Keratinocyte (primary cell): Measurements from ENCODE around the gene CKS1B. TPM values are rescaled to one million over a fixed set of nuclear protein-coding genes. Genes with fewer than 3 reads are reported as not detected.

Experiments used
- DNase-seq: peaks from one replicate; pipeline ENCODE4 v3.0.0-alpha.2; 2011; ENCODE audit warnings: low read depth, missing footprints, low spot score
- FAIRE-seq: peaks from 2 replicates; lab custom pipeline; 2011; peaks lifted over from hg19 to GRCh38; lab: Jason Lieb, UNC
- H2AFZ ChIP-seq: 2 replicates; pipeline ENCODE4 v1.6.0; 2012; ENCODE audit warnings: low read length, control low read depth, inconsistent platforms; ENCODE audit not compliant: control insufficient read depth
- H3K27ac ChIP-seq: 2 replicates; pipeline ENCODE4 v1.5.1; 2011; ENCODE audit warnings: low read length; ENCODE audit not compliant: control insufficient read depth, insufficient read depth
- H3K27me3 ChIP-seq: 3 replicates; pipeline ENCODE4 v1.6.0; 2011; ENCODE audit warnings: low read length; ENCODE audit not compliant: control insufficient read depth, insufficient read depth; ENCODE audit errors: extremely low read depth
- H3K36me3 ChIP-seq, 2 experiments: 2 replicates in 1 of 2; 3 replicates in 1 of 2; pipeline ENCODE4 v1.5.1; 2011; ENCODE audit warnings: low read length in 2 of 2, mild to moderate bottlenecking in 1 of 2; ENCODE audit not compliant: control insufficient read depth in 2 of 2, insufficient read depth in 2 of 2; ENCODE audit errors: extremely low read depth in 1 of 2
- H3K4me1 ChIP-seq: 3 replicates; pipeline ENCODE4 v1.5.1; 2011; ENCODE audit warnings: low read length; ENCODE audit not compliant: control insufficient read depth, insufficient read depth; ENCODE audit errors: extremely low read depth
- H3K4me2 ChIP-seq: 3 replicates; pipeline ENCODE4 v1.6.0; 2011; ENCODE audit warnings: low read depth, low read length; ENCODE audit not compliant: control insufficient read depth, insufficient read depth; ENCODE audit errors: extremely low read depth
- H3K4me3 ChIP-seq, 3 experiments: fragments of 200-600 bp in 1 of 3; sonication (generic) in 1 of 3; 2 replicates in 2 of 3; 3 replicates in 1 of 3; pipeline ENCODE4 v1.5.1; 2011 to 2016; ENCODE audit warnings: low read length in 3 of 3, mild to moderate bottlenecking in 3 of 3, control low read depth in 2 of 3, inconsistent platforms in 1 of 3, low read depth in 1 of 3, mixed read lengths in 1 of 3, mixed run types in 1 of 3, moderate library complexity in 1 of 3; ENCODE audit not compliant: control insufficient read depth in 2 of 3, insufficient read depth in 2 of 3; ENCODE audit errors: extremely low read depth in 1 of 3
- H3K79me2 ChIP-seq: 2 replicates; pipeline ENCODE4 v1.6.0; 2012; ENCODE audit warnings: low read length; ENCODE audit not compliant: control insufficient read depth, insufficient read depth
- H3K9ac ChIP-seq: 3 replicates; pipeline ENCODE4 v1.6.0; 2011; ENCODE audit warnings: low read length; ENCODE audit not compliant: control insufficient read depth, insufficient read depth; ENCODE audit errors: extremely low read depth
- H3K9me1 ChIP-seq: 3 replicates; pipeline ENCODE4 v1.6.0; 2011; ENCODE audit warnings: low read length; ENCODE audit not compliant: control insufficient read depth, insufficient read depth; ENCODE audit errors: extremely low read depth
- H3K9me3 ChIP-seq: 2 replicates; pipeline ENCODE4 v1.5.1; 2012; ENCODE audit warnings: low read depth, low read length; ENCODE audit not compliant: control insufficient read depth
- H4K20me1 ChIP-seq: 3 replicates; pipeline ENCODE4 v1.6.0; 2011; ENCODE audit warnings: low read length; ENCODE audit not compliant: control insufficient read depth, insufficient read depth; ENCODE audit errors: extremely low read depth
- CTCF ChIP-seq, 3 experiments: IDR thresholded peaks in 1 of 3; conservative IDR thresholded peaks in 1 of 3; optimal IDR thresholded peaks in 1 of 3; 2 replicates in 2 of 3; 3 replicates in 1 of 3; pipeline versions ENCODE3 to v1.5.1; 2011; ENCODE audit warnings: low read length in 3 of 3, mild to moderate bottlenecking in 3 of 3, moderate library complexity in 2 of 3, control low read depth in 1 of 3, inconsistent platforms in 1 of 3; ENCODE audit not compliant: insufficient read depth in 2 of 3; ENCODE audit errors: extremely low read depth in 1 of 3
- EZH2 ChIP-seq: IDR thresholded peaks from one replicate; pipeline ENCODE4 v1.6.1; 2012; ENCODE audit warnings: inconsistent platforms, mild to moderate bottlenecking, low read length, moderate library complexity
- dilution Hi-C: fragments of 300-500 bp; cut with MboI; formaldehyde crosslinking; loops from one replicate; pipeline ENCODE4 v1.7.0; 2020; ENCODE audit warnings: low sequenced_read_pairs; ENCODE audit not compliant: extremely low pct_ligation_motif_present
- polyA plus RNA-seq, 5 experiments: library from polyadenylated mRNA; depleted of rRNA in 3 of 5; stranded (reverse) in 3 of 5; stranded (forward) in 1 of 5; unstranded in 1 of 5; fragments of >200 nt; gene quantifications; 1 replicate in 1 of 5; 2 replicates in 3 of 5; 3 replicates in 1 of 5; pipeline versions ENCODE4 v1.2.1 to v1.2.3, GENCODE V29; 2011 to 2012; ENCODE audit warnings: missing spikeins in 2 of 5, low read depth in 1 of 5, low replicate concordance in 1 of 5

CKS1B gene
- polyA plus RNA-seq, 1 donor (not counting 4 experiments of a cell fraction or from before 2014, with no cell fraction given): 300 TPM

GRCh38 chr1:154941333-154942013 lies 33.0 kb upstream of the CKS1B start:
- TF ChIP-seq EZH2 (no peak), CTCF (optimal IDR thresholded peaks at IDR 0.05 in 1 of 3, IDR thresholded peaks at IDR 0.05 in 1 of 3, conservative IDR thresholded peaks at IDR 0.05 in 1 of 3; ENCODE audit: extremely low read depth in 1 of 3, insufficient read depth in 2 of 3, low read length in 3 of 3) (no peak)
- peaks cover 14% of the 10 kb centered on the region for H3K4me1 ChIP-seq

GRCh38 chr1:154943649-154944400 lies 30.7 kb upstream of the CKS1B start:
- TF ChIP-seq CTCF (optimal IDR thresholded peaks at IDR 0.05 in 1 of 3, IDR thresholded peaks at IDR 0.05 in 1 of 3, conservative IDR thresholded peaks at IDR 0.05 in 1 of 3; ENCODE audit: extremely low read depth in 1 of 3, insufficient read depth in 2 of 3, low read length in 3 of 3): peak; percentile 83 to 96 (median 87)
- TF ChIP-seq EZH2: no peak
- Histone ChIP-seq H3K27ac (no peak overlapping the region), H4K20me1 (no peaks in the 10 kb centered on the region), H3K4me3 (no peak overlapping the region), H3K4me2 (no peak overlapping the region), H3K9me1 (no peaks in the 10 kb centered on the region), H3K79me2 (no peaks in the 10 kb centered on the region), H2AFZ (no peak overlapping the region), H3K4me1 (peaks cover 3% of the 10 kb centered on the region), H3K9ac (no peak overlapping the region), H3K9me3 (no peaks in the 10 kb centered on the region), H3K27me3 (no peaks in the 10 kb centered on the region), H3K36me3 (peaks cover 0 to 17% of the 10 kb centered on the region in 2 experiments)
- FAIRE-seq (no peak), DNase-seq (no peak)
- dilution Hi-C loops: no loop called here

More at GRCh38 chr1:154941333-154942013, 33.0 kb upstream of the CKS1B start:
- H3K9ac ChIP-seq: no peak overlapping the region
- DNase-seq: no peak
- no peaks in the 10 kb centered on the region for H3K27me3 ChIP-seq
- no peak overlapping the region for H3K4me2 ChIP-seq
- H3K9me3 ChIP-seq: no peaks in the 10 kb centered on the region
- H3K4me3 ChIP-seq: no peak overlapping the region
- H3K36me3 ChIP-seq: peaks cover 0 to 9% of the 10 kb centered on the region in 2 experiments
- FAIRE-seq: no peak
- no peaks in the 10 kb centered on the region for H3K9me1 ChIP-seq
- no peak overlapping the region for H2AFZ ChIP-seq
- no peaks in the 10 kb centered on the region for H3K79me2 ChIP-seq
- H4K20me1 ChIP-seq: no peaks in the 10 kb centered on the region
- dilution Hi-C loops: no loop called here
- no peak overlapping the region for H3K27ac ChIP-seq
